Stimulated activated CD8-positive, alpha-beta memory T cell treated with anti-CD3 and anti-CD28 coated beads, Interleukin-12 subunit alpha, Interleukin-12 subunit beta, amount 100 ng/mL, for 4 hours (primary cell): ENCODE data around the gene NGEF.
"Not testable (repeated sequence)": the region's sequence is repeated elsewhere in the genome, so short reads cannot be mapped to it uniquely, and the experiment has no call there.

Experiments used
- DNase-seq: peaks from one replicate; pipeline ENCODE4 v3.0.0-alpha.2; 2020; ENCODE audit warnings: low read depth

Gene NGEF

GRCh38 chr2:233023007-233023760, 10.1 kb upstream of the NGEF start:
- no peak for DNase-seq

- no peak for DNase-seq
Observed at GRCh38 chr2:233022561-233022960, 9.5 kb upstream of the NGEF start.

DNA sequence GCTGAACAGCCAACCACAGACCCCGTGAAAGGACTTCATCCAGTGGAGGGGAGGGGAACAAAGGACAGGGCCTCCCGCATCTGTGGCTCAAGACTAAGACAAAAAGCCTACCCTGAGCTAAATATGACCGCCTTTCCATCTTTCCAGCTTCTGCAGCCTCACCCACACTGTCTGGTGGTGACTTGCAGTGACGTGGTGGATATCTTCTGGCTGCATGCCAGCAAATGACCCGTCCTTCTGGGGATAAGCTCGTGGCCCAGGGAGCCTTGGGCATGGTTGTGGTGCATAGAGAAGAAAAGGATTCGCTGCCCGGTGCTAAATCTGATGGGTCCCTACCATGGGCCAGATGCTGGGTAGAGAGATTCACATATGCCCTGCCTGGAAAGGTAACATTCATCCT, 8.7 kb upstream of the NGEF start:
- DNase-seq, result no peak

DNA sequence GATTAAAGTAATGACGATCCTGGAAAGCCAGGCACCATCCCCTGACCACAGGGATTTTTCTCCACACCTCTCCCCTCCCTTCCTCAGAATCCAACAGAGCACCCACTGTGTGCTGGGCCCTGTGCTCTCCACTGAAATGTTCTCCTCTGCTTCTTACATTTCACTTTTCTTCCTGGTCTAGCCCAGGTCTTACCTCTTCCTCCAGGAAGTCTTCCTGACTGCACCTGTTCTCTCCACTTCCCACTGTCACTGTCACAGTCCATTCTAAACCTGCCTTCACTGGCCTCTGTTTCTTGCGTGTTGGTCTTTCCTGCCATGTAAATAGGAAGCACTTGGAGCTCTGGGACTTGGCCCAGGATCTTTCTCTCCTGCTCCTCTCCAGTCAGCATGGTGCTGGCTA, 7.4 kb upstream of the NGEF start:
- no peak for DNase-seq

- not testable (repeated sequence) for DNase-seq
Observed at GRCh38 chr2:233019610-233020009, 6.6 kb upstream of the NGEF start.

- DNase-seq, result no peak
Observed at GRCh38 chr2:233017947-233018346, 4.9 kb upstream of the NGEF start.

GRCh38 chr2:233015019-233015645, 2.1 kb upstream of the NGEF start:
- DNase-seq, result no peak

- no peak for DNase-seq
Observed at GRCh38 chr2:233013650-233014049, 594 bp upstream of the NGEF start.

- no peak for DNase-seq
Observed at GRCh38 chr2:233012301-233012971, 620 bp downstream of the NGEF start.

DNA sequence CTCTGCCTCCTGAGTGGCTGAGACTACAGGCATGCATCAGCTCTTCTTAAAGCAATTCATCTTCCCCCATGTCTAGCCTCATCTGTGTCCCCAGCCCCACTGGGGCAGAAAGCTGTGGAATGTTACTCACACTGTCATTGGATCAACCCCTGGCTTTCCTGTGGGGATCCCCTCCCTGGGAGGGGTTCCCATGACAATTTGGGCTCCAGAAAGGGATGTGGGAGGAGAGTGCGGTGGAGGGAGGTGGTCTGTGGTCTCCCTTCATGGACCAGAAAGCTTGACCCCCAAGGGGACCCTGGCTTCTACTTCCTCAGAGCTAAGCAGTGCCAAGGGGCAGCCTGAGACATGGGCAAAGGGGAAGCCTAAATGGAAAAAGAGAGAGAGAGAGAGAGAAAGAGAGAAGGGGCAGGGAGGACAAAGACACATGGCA, 1.3 kb downstream of the NGEF start:
- DNase-seq, result no peak

- DNase-seq, result no peak
Observed at GRCh38 chr2:233011268-233011650, 1.8 kb downstream of the NGEF start.

DNA sequence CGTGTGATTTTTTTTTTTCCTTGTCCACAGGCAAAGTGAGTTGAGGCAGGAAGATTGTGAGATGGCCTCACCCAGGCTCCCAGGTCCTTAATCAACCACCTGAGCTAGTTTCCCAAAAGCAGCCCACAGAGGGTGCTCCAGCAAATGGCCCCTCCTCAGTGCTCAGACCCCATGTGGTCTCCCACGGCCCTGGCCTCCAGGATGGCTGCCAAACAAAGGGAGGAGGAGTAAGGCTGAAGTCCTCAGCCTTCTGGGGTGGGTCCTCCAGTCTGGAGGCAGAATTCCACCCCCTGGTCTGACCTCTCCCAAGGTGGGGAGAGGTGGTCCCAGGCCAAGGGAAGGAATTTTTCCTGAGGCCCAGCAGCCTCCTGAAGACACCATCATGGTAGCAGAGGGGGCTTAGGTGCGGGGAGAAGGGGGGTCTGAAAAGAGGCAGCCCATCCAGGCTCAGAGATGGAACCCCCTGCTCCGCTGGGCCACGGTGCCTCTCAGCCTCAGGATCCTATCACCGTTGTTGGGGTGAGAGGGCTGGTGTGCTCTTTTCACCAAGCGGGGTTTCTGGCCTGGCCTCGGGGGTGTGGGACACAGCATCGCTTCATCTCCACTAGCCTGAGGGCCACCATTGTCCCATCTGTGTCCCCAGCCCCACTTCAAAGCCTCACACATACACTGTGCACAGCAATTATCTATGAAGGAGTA, 2.3 kb downstream of the NGEF start:
- no peak for DNase-seq

DNA sequence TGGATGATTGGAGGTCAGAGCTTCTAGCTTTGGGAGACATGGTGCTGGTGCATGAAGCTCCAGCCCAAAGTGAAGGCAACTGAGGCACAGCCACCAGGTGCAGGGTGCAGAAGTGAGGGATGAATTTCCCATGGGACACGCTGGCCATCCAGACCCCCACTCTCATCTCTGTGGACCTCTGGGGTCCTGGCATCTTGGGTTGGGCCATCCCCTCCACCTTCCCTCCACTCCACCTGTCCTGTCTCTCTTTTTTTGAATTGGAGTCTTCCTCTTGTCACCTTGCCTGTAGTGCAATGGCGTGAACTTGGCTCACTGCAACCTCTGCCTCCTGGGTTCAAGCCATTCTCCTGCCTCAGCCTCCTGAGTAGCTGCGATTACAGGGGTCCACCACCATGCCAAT, 3.4 kb downstream of the NGEF start:
- no peak for DNase-seq

DNA sequence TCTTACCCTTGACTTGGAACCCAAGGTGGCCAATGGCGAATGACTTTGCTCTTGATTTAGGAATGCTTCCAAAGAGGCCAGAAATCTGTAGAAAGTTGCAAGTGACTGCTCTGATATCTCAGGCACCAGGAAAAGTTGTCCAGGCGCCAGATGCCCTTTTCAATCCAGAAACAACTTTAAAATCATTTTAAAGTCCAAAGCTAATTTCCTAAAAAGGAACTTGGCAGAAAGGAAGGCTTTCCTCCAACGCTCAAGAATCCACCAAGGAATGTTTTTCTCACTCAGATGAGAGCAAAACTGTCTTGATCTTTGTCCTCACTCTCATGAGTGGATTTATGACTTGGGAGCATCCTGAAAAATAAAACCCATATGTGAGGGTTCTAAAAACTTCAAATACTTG, 5.3 kb downstream of the NGEF start:
- DNase-seq, result no peak

DNA sequence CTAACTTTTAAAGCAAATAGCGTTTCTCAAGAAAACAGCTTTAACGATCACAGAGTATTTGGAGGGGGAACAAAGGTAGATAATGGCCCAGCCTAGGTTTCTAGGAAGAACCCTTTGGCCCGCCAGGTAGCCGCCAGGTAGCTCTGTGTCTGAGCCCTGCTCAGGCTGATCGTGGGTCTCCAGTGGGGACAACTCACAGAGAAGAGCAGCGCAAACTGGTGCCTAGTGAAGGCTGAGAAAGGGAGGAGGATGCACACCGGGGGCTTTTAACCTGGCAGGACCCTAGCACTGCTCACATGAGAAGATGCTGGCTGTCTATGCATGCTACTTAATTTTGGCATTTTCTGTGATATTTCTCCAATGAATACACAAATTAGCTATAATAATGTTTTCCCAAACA, 5.8 kb downstream of the NGEF start:
- no peak for DNase-seq

- DNase-seq, result no peak
Observed at GRCh38 chr2:233006648-233007047, 6.4 kb downstream of the NGEF start.

DNA sequence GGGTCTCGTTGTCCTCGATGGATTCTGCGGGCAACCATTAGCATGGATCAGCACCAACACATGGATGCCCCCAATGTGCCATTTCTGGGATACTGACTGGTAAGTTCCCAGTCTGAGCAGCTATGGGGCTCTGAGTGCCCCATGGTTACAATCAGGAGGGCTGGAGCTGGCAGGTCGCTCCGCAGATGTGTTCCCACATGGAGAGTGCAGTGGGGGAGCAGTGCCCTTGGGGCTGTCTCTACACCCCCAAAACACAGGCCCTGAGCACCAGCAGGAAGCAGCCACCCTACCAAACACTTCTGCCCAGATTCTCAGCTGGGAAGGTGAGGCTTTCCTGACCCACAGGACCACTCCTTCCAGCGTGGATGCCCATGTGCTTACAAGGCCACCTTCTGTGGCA, 8.0 kb downstream of the NGEF start:
- DNase-seq, result no peak

DNA sequence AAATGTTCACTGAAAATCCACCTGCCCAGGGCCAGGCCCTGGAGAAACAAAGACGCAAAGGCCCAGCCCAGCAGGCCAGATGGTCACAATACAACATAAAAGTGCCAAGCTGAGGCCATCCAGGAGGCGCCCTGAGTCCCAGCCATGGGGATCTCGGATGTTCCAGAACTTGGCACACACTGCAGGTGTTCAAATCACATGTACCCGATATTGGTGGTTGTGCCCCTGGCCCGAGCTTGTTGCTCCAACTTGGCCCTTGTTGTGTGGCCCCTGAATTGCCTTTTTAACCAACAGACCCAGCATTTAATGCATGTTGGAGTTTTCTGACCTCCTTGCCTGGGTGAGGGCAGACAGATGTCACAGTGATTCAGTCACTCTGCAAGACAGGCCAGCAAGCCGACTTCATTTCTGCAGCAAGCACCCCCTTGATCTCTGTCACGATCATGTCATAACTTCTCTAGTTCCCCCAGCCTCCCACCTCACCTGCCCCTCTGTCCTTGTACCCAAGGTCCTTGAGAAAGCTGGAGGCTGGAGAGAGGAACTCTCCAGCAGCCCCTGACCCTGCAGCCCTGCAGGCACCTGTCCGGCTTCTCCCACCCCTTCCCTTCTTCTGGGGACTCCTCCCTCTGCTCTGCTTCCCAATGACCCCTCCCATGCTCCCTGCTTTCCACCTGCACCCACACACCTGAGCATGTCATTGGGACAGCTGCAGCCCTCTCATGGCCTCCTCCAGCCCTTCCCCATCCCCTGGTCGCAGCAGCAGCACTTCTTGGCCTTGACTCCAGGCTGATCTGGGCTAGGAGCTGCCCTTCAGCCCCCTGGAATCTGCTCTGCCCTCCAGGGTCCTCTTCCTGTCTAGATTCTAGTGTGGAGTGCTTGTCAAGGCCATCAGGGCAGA, 9.1 kb downstream of the NGEF start:
- no peak for DNase-seq

- no peak for DNase-seq
Observed at GRCh38 chr2:233002829-233003657, 10.0 kb downstream of the NGEF start.

GRCh38 chr2:233000886-233001750, 11.9 kb downstream of the NGEF start:
- no peak for DNase-seq
